ENCODE measurements around the gene CACNA2D3.

DNA sequence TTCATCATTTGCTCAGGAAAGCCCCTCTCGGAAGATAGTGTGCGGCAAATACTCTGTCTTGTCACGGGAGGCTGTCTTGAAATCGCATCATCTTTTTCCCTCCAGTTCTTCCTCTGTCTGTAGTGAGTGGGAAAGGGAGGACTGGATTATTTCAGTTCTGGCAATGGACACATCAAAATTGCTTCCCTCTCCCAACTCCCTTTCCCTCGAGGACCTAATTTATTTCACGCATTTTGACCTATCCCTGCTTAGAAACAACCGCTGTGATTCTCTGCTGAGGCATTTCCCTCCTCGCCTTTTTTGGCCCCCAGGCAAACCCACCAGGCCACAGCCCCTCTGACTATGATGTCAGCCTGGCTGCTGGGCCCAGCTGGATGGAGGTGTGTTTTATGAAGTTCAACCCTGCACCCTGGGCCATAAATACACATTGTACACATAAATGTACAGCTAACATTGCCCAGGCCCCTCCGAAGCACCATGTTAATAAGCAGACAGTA, 944.2 kb downstream of the CACNA2D3 start:
- TF ChIP-seq, protein P1, sequence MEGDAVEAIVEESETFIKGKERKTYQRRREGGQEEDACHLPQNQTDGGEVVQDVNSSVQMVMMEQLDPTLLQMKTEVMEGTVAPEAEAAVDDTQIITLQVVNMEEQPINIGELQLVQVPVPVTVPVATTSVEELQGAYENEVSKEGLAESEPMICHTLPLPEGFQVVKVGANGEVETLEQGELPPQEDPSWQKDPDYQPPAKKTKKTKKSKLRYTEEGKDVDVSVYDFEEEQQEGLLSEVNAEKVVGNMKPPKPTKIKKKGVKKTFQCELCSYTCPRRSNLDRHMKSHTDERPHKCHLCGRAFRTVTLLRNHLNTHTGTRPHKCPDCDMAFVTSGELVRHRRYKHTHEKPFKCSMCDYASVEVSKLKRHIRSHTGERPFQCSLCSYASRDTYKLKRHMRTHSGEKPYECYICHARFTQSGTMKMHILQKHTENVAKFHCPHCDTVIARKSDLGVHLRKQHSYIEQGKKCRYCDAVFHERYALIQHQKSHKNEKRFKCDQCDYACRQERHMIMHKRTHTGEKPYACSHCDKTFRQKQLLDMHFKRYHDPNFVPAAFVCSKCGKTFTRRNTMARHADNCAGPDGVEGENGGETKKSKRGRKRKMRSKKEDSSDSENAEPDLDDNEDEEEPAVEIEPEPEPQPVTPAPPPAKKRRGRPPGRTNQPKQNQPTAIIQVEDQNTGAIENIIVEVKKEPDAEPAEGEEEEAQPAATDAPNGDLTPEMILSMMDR (IDR thresholded peaks at IDR 0.05), result no peak
- TF ChIP-seq POLR2AphosphoS5 (IDR thresholded peaks at IDR 0.05) (no peak), POLR2A (IDR thresholded peaks at IDR 0.05) (no peak)
